IPS-NIHi7 (cell line): ENCODE results near the gene EXOSC7.

Experiments
- DNase-seq: peaks from one replicate; pipeline ENCODE4 v3.0.0; 2012; ENCODE audit warnings: mixed read lengths; ENCODE audit errors: extremely low spot score

The EXOSC7 gene

DNA sequence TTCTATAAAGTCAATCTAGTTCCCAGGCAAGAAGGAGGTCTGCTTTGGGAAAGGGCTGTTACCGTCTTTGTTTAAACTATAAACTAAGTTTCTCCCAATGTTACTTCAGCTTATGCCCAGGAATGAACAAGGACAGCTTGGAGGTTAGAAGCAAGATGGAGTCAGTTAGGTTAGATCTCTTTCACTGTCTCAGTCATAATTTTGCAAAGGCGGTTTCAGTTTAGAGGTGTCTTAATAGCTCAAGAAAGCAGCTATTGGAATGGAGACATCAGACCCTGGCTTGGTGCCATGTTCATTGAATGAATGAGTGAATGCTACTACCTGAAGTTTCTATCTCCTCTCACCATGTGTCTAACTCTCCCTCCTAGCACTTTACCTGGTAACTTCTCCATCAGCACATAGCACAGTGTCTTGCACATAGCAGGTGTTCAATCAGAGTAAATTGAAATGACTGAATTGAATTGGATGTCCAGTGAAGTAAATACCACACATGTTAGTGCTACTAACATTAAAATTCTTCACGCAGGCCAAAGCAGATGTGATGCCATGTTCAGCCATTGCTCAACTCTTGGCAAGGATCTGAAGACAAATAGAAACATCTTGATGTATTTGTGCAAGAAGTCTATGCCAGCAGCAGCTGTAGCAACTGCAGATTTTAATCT lies 78.3 kb downstream of the EXOSC7 start:
- DNase-seq = no peak

- no peak for DNase-seq
Observed at GRCh38 chr3:45055032-45055410, 79.0 kb downstream of the EXOSC7 start.

- peak; percentile 70 for DNase-seq
Observed at GRCh38 chr3:45055411-45056143, 79.5 kb downstream of the EXOSC7 start.

DNA sequence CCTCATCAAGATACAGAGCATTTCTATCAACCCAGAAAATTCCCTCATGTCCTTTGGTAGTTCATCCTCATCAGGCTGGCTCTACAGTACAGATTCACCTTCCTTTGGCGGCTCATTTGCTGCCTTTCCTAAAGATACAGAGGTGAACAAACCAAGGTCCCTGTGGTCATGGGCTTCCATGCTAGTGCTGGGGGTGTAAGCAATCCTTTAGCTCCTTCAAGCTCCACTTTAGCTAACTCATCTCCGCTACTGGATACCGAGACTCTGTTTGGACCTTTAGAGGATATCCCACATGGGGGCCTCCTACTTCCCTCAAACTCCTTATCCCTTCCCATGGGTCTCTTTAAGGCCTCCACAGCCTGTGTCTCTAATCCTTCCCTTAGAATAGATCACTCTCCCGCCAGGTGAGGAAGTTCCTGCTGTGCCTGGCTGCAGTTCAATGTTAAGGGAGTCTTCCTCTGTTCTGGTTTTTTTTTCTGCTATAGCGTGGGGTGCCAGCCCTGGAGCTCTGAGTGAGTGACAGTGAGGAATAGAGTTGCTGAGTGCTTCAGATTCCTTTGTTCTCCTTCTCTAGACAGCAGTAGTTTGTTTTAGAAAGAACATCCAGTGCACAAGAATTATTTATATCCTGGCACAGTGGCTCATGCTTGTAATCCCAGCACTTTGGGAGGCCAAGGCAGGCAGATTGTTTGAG lies 80.7 kb downstream of the EXOSC7 start:
- peak; percentile 56 for DNase-seq

- no peak for DNase-seq
Observed at GRCh38 chr3:45057557-45057956, 81.5 kb downstream of the EXOSC7 start.

DNA sequence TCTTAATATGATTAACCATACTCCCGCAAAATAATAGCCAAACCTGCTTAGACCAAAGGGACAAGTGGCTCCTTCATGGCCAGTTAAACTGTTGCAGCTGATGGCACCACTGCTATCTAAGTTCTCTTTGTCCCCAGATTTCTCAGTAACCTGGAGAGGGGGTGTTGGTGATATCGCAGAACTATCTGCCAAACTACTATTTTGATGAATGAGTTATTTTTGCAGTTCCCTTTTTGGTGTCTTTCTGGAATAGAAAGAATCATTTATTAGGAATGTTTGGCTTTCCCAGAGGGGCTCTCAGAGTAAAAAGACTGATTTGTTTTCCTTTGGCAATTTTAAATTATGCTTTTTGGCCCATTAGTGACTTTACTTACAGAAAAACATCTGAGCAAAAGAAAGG lies 83.1 kb downstream of the EXOSC7 start:
- no peak for DNase-seq

DNA sequence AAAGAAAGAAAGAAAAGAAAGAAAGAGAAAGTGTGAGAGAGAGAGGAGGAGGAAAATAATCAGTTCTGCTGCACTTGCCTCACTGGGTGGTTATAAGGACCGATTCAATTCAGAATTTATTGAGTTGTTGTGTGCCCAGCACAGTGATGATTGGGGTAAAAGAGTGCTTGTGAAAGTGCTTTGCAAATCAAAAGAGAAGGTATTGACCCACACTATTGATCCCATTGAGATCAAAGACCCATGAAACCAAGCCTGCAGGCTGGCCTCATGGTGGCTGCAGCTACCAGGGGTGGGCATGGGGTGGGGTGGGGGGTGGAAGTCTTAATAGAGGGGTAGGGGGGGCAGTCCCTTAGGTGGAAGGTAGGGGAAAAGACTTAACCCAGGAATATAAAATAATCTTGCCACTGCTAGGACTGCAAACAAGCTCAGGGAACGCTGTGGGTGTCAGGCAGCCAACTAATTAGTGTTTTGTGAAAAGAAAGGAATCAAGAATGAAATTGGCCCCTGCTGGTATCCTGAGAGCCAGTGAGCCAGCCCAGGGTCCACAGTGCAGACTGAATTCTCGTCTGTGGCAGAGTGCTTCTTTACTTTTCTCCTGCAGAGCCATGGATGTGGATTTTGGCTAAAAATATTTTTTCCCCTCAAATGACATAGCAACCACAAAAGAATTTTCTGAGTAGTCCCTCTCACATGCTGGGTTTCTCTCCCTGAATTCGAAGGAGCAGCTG lies 84.3 kb downstream of the EXOSC7 start:
- DNase-seq = peak; percentile 35
